ENCODE results near the gene ZNF182.
"Not testable (repeated sequence)": the region's sequence is repeated elsewhere in the genome, so short reads cannot be mapped to it uniquely, and the experiment has no call there.

Gene ZNF182

DNA sequence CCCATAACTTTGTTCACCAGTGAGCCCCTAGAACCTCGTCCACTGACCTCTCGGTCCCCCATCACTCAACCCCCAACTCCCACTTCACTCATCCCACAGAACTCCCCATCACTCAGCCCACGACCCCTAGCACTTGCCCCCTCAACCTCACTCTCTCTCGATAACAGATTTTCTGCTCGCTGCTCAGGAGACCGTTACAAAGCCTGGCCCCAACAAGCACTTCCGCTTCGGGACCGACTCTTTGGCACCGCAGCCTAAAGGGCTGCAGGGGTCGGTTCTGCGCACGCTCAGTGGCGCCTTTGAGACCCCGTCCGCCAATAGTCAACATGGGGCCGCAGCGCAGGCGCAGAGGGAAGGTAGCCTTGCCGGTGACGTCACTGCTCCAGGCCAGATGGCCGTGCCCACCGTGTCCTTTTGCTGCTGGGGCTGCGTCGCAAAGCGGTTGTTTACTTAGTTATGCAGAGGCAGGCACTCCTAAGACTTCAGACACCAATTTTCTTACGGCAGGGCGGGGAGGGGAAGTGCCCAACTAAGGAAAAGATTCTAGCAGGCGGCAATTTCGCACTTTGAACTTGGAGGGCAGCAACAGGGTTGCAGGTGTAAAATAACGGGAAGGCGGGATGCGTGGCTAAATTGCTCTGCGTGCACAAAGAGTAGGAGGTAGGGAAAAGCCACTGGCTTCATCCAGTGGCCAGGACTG, at the start of gene ZNF182:
Gene ZNF182, minus strand, starts transcription at position 232 of the 700 bp plus-strand sequence. CDS start 1,380 bp downstream, outside the sequence.
- peak; percentile 95 for DNase-seq

DNA sequence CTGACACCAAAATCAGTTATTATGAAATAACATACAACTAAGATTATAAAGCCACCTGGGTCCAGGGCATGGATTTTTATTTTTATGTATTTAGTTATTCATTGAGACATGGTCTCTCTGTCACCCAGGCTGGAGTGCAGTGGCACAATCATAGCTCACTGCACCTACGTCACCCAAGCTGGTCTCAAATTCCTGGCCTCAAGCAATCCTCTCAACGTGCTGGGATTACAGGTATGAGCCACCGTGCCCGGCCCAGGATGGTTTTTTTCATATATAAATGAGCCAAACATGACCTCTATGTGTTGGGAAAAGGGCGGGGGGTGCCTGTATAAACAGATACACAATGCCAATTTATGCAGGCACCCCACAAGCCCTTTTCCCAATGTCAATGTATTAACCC, 43.1 kb upstream of the ZNF182 start:
- DNase-seq, result no peak

DNA sequence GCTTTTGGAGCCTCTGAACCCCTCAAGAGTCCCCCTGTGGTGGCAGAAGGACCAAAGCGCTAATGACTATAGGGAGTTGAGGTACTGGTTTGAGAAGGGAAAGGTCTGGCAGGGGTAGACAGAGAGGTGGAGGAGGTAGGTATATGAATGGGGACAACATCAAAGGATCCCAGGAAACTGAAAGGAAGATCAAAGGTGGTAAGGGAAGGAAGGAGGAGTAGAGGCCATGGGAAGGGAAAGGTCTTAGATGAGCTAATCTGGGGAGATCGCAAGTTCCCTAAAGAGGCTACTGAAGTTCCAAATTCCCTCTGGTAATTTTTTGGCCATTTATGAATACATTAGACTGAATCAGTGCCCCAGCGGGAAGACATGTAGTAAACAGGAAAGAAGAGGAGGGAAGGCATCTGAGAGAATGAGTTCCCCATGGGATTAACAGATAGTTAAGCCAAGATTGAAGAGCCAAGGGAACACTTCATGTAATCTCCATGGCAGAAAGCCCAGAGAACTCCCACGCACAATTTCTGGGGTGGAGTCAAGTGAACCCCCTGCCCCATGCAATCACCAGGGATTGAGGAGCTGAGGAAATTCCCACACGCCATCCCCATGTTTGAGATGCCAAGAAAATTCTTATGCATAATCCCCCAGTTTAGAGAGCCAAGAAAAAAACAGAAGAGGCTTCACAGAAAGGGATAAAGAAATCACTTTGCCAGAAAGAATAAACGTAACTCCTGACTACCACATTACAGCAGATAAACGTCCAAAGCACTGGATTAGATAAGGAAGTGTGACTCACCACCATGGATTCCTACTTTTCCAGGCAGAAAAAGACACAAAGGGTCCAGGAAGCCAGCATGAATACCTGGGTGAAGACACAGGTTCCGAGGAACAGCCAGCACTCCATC, 41.9 kb upstream of the ZNF182 start:
- DNase-seq, result no peak

DNA sequence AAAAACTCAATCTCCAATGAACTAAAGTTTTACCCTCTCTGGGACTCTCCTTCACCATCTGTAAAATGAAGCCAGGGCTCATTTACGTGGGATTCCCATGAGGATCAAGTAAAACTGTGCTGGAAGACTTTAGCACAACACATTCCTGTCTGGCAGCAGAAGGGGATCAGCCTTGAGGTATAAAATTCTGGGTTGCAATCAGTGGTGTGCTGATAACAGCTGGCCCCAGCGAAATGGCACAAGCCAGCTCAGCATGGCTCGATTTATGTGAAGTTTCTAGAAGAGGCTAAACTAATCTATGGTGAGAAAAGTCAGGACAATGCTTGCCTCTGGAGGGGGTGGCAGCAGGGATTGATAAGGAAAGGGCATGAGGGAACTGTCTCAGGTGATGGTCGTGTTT, 39.3 kb upstream of the ZNF182 start:
- DNase-seq, result no peak

DNA sequence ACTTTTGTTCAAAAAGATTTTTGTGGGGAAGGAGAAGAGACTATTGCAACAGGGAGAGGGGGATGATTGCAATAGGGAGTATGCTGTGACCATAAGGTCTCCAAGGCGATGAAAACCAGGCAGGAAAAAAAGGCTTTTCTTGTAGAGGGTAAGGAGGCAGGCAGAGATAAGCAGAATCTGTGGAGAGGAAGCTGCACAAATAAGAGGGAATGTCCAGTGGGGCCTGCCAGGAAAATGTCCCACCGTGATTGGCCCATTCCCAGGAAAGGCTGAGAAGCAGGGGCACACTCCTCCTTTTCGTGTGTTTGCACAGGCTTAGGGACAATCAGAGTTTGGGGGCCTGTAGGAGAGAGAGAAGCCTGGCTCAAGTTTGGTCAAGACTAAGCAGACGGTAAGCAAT, 32.1 kb upstream of the ZNF182 start:
- DNase-seq, result no peak

DNA sequence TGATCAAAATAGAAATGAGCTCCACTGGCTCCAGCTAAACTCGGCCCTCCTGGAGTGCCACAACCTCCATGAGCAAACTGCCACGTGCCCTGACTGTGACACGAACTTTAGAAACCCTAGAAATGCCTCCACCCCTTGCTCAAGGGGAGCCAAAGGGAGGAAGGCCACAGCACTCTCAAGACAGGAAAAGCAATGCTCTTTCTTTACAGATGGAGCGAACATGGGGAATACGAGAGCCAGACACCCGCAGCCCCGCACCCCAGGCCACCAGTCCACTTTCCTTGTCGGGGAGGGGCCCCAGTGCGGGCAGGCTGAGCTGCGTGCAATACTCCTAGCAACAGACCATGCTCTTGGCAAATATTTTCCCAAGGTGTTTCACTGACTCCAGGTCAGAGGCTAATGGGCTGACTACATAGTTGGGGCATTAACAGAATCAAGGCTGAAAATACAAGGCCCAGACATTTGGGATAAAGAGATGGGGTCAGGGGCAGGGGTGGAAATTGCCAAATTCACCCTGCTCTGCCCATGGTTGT, 26.9 kb upstream of the ZNF182 start:
- not testable (repeated sequence) for DNase-seq

DNA sequence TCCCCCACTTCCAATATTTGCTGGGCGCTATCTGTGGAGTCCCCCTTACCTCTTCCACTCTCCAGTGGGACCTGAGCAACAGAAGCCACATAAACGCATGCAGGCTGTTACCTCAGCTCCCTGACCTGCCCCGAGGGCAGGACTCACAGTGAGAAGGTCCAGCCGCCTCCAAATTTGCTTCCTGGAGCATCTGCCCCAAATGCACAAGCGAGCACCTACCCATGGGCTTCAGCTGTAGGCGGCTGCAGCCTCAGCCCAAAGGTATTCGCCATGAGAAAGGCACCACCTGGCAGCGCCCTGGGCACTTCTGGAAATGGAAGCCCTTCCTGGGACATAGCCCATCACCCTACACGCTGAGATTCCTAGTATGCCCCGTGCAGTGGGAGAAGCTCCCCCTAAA, 26.4 kb upstream of the ZNF182 start:
- no peak for DNase-seq

DNA sequence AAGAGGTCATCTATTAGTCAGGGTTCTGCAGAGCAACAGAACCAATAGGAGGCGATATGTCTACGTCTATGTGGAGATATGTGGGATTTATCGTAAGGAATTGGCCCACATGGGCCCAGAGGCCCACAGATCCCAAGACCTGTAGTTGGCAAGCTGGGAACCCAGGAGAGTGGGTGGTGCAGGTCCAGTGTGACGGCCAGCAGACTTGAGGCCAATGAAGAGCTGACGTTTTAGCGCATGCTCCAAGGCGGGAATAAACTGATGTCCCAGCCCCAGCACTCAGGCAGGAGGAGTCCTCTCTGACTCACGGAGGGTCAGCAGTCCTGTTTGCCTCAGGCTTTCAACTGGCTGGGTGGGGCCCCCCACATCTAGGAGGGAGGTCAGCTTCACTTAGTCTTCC, 24.3 kb upstream of the ZNF182 start:
- DNase-seq, result no peak

DNA sequence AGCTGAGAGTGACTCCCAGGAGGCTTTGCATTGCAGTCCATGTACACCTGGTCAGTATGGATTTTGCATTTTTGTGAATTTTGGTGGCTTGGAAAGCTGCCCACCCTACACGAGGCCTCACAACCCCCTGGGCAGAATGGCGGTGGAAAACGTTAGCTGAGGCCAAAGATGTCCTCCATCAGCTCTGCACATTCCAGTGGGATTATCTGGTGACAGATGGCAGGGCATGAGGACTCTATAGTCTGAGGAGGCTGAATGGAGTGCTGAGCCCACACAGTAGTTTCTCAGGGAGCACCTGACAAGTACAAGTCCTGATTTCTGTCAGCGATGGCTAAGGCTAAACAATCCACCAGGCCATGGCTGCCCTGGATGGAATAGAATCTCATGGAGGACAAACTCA, 23.8 kb upstream of the ZNF182 start:
- DNase-seq, result not testable (repeated sequence)

DNA sequence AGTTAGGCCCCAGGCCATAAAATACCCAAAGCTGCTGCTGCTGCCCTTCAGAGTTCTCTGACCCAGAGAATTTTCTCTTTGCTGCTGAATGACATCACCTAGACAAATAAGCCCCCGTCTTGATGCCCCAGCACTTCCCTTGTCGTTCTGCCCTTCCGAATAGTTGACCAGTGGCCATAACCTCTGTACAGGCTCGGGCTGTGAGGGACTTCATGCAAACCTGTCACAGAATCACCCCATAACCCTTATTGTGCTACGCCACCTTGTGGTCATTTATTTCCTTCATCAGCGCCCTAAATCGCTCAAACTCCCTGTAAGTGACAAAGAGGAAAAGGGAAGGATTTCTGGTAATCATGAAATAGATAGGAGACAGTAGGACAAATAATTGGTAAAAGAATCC, 21.8 kb upstream of the ZNF182 start:
- peak; percentile 57 for DNase-seq

DNA sequence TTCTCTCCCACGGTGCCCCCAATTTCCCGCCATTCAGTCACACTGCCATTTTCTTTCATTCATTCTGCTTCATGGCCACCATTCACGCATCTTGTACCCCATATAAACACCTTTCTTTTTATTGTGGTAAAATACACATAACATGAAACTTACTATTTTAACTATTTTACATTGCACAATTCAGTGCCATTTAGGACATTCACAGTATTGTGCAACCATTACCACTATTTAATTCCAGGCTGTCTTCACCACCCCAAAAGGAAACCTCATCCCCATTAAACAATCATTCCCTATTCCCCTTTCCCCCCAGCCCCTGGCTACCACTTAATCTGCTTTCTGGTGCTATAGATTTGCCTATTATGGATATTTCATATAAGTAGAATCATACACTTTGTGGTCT, 18.9 kb upstream of the ZNF182 start:
- no peak for DNase-seq

DNA sequence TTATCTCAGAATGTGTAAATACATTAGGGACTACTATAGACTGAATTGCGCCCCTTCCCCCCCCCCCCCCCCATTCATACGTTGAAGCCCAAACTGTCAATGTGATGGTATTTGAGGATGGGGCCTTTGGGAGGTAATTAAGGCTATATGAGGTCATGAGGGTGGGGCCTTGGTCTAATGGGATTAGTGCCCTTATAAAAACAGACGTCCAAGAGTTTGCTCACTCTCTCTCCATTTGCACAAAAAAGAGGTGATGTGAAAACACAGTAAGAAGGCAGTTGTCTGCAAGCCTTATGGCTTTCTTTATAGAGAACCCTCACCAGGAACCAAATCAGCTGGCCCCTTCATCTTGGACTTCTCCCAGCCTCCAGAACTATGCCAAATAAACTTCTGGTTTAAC, 18.3 kb upstream of the ZNF182 start:
- DNase-seq, result no peak

DNA sequence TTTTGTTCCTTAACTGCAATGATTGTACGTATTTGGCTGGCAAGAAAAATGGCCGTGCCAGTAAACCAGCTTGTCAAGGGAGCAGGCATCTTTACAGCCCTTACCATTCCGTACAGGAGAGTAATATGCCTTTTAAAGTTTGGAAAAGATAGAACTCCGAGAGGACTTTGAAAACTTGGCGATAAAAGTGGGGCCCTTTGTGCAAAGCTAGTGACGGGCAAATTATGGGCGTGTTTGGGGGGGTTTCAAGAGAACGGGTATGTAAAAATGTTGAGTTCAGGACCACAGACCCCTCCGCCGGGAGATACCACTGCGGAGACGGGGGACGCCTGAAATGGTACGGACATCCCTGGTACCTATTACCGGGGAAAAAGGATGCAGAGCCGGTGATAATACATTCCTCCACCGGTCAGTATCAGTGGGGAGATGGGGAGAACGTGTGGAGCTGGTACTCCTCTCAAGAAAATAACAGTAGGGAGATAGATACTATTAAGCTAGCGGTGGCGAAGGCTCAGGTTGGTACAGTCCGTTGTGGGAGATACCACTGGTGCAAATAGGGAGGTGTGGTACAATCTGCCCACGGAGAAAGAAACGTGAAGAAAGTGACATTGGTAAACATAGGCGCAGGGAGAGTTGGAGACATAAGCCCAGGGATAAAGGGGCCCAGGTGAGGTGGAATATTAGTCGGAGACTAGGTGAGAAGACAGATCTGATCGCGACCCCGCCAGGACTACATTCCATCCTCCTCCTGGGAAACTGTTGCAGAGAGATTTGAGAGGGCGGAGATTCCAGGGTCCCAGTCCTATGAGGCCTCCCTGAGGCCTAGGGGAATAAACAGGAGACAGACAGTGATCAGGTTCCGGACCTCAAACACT, 17.5 kb upstream of the ZNF182 start:
- DNase-seq, result peak; percentile 51

DNA sequence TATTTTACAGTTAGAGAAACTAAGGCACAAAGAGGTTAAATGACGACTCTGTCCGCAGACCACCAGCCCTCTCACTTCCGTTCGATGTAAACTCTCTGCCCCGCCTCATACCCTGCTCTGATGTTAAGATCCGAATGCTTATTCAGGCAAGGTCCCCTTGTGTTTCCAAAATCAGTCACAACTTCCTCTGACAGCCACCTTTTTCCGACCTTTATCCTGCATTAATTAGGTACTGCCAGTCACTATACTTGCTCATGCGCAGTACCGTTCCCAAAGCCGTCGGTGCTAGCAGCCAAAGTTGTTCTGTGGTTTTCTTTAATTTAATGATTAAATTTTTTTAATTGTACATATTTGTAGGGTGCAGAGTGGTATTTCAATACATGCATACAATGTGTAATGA, 16.7 kb upstream of the ZNF182 start:
- DNase-seq, result not testable (repeated sequence)

DNA sequence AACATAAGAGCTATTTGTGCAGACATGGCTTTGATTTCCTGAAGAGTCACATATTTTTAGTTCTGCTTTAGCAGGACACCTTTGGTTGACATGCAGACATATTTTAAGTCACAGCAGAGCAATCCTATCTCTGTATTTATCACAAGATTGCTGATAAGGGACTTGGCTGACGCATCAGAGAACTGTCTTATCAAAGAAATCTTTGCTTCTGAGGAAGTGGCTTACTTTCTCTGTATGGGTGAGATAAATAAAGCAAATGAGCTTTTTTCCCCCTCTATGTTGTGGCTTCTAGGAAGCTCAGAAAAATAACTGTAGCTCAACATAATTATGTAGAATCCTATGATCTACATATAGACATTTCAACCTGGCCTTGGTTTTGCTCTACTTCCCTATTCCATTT, 16.1 kb upstream of the ZNF182 start:
- DNase-seq, result not testable (repeated sequence)

DNA sequence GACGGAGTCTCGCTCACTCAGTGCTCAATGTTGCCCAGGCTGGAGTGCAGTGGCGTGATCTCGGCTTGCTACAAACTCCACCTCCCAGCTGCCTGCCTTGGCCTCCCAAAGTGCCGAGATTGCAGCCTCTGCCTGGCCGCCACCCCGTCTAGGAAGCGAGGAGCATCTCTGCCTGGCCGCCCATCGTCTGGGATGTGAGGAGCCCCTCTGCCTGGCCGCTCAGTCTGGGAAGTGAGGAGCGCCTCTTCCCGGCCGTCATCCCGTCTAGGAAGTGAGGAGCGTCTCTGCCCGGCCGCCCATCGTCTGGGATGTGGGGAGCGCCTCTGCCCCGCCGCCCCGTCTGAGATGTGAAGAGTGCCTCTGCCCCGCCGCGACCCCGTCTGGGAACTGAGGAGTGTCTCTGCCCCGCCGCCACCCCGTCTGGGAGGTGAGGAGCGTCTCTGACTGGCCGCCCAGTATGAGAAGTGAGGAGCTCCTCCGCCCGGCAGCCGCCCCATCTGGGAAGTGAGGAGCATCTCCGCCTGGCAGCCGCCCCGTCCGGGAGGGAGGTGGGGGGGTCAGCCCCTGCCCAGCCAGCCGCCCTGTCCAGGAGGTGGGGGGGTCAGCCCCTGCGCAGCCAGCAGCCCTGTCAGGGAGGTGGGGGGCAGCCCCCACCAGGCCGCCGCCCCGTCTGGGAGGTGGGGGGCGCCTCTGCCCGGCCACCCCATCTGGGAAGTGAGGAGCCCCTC, 13.0 kb upstream of the ZNF182 start:
- not testable (repeated sequence) for DNase-seq

DNA sequence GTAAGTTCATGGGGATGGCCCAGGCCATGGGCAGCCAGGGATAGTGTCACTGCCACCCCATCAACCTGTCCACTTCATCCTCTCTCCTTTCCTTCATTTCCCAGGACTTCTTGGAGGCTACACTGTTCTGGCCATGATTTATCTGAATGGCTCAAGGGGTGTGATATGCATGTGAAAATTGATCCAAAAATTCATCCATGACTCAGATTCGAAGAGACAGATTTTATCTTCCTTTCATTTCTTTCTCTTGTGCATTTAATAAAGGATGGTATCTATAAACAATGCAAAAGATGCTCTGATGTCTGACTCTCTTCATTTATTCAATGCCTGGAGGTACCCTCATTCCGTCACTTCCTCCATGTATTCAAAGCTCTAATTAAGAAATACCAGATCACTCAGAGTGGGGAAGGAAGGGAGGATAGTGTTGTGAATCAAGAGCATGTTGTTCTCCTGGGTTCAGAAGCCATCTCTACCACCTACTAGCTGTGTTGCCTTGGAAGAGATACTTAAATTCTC, 5.7 kb upstream of the ZNF182 start:
- not testable (repeated sequence) for DNase-seq

DNA sequence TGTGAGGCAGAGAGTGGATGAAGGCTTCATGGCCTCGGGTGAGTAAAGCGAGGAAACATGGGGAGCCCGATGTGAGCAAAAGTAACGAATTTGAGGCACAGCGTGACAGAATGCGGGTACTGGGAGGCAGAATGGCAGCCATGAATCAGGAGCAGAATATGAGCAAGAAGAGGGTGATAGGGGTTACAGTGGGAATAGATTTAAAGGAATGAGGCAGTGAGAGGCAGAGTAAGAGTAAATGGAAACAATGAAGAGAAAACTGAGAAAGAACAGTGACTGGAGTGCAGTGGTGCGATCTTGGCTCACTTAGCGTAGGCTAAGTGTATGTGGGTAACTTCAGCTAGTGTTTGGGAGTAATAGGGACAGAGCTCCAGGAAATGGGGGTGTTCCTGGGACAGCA, 2.9 kb upstream of the ZNF182 start, which contains the start of gene SPACA5:
Gene SPACA5, plus strand, starts transcription at position 301 of the 400 bp plus-strand sequence. CDS start 815 bp downstream, outside the sequence.
- DNase-seq, result not testable (repeated sequence)

DNA sequence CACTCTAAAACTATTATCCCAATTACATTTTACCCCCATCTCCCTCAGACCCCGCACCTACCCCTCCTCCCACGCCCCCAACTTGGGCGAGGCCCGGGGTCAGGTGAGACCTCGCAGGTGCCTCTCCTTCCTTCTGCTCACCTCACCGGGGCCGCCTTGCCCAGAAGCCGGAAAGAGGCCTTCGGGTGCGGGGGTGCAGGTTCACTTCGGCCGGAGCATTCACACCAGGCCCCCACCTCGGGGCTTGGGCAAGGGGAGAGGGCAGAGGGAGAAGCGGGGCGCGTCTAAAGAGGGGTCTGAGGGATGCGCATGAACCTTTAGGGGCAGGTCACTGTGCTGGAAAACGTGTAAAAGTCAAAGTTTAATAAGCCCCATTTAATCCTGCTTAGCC, 427 bp downstream of the ZNF182 start:
- DNase-seq, result no peak

DNA sequence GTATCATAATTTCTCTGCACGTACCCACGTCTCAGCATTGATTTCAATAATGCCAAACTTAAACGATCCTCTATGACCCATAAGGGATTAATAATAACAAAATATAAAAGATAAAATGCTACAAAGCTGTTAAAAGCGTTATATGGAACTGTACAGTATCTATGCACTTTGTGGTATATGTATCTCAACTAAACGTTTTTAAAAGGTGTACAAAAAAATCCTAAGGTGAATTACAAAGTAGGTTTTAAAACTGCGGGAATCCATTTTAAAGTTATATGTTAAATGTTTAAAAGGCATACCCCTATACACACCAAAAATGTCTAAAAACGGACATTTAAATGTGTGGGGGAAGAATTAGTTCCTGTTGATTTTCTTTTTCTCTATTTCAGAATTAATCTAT, 860 bp downstream of the ZNF182 start:
- no peak for DNase-seq

DNA sequence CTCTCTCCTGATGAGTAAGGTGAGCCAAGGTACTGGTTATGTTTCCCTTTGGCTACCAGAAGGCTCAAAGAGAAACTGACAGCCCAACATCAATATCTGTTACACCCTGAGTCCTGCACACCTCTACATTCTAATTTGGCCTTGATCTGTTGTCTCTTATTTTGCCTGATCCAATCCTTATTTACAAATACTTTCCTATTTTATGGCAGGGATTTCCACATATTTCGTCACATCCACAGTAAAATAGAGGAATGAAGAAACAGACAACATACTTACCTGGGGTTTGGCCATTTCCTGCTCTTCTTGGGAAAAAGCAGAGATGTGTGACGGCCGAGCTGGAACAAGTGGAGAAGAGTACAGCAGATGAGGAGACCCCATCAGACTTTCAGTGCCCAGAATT, 1.5 kb downstream of the ZNF182 start:
- no peak for DNase-seq

DNA sequence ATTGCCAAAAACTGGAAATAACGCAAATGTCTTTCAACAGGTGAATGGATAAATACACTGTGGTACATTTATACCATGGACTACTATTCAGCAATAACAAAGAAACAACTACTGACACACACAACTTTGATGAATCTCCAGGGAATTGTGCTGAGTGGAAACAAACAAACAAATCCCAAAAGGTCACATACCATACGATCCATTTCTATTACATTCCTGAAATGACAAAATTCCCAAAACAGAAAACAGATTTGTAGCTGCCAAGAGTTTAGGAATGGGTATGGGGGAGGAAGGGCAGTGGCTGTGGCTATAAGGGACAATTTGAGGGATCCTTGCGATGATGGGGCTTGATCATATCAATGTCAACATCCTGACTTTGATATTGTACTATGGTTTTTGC, 2.5 kb downstream of the ZNF182 start:
- DNase-seq, result no peak
